Fibroblast of lung (primary cell): Measurements from ENCODE around the gene SNAP47. TPM values are rescaled to one million over a fixed set of nuclear protein-coding genes. Genes with fewer than 3 reads are reported as not detected.
A peak's percentile ranks its signal among the peaks of the same experiment; 100 is the strongest.

ENCODE experiments used
- DNase-seq, 2 donors: peaks; one replicate each; pipeline versions ENCODE4 v3.0.0 to v3.0.0-alpha.2; 2010; ENCODE audit warnings: low read depth in 2 of 2
- H2AFZ ChIP-seq: 2 replicates; pipeline ENCODE4 v1.5.1; 2012; ENCODE audit warnings: low read length, control low read depth, inconsistent platforms
- H3K27ac ChIP-seq: 2 replicates; pipeline ENCODE4 v1.5.1; 2011; ENCODE audit warnings: low read length, control low read depth; ENCODE audit not compliant: insufficient read depth
- H3K27me3 ChIP-seq: 2 replicates; pipeline ENCODE4 v1.5.1; 2011; ENCODE audit warnings: mild to moderate bottlenecking, low read length; ENCODE audit not compliant: control insufficient read depth, insufficient read depth
- H3K36me3 ChIP-seq: 2 replicates; pipeline ENCODE4 v1.5.1; 2011; ENCODE audit warnings: low read length; ENCODE audit not compliant: control insufficient read depth, insufficient read depth
- H3K4me1 ChIP-seq: 2 replicates; pipeline ENCODE4 v1.5.1; 2011; ENCODE audit warnings: low read length; ENCODE audit not compliant: control insufficient read depth, insufficient read depth; ENCODE audit errors: extremely low read depth
- H3K4me2 ChIP-seq: 2 replicates; pipeline ENCODE4 v1.5.1; 2011; ENCODE audit warnings: low read length, control low read depth; ENCODE audit not compliant: insufficient read depth; ENCODE audit errors: extremely low read depth
- H3K4me3 ChIP-seq, 4 experiments: fragments of 200-600 bp in 1 of 4; sonication (generic) in 1 of 4; replicated peaks in 1 of 4; 2 replicates each; pipeline ENCODE4 v1.5.1; 2011 to 2016; ENCODE audit warnings: low read length in 4 of 4, low read depth in 3 of 4, mild to moderate bottlenecking in 3 of 4, control low read depth in 2 of 4, inconsistent platforms in 1 of 4, mixed read lengths in 1 of 4; ENCODE audit not compliant: insufficient read depth in 1 of 4; ENCODE audit errors: control extremely low read depth in 1 of 4
- H3K79me2 ChIP-seq: 2 replicates; pipeline ENCODE4 v1.5.1; 2012; ENCODE audit warnings: mild to moderate bottlenecking, low read length, inconsistent platforms; ENCODE audit not compliant: control insufficient read depth, insufficient read depth
- H3K9ac ChIP-seq: 2 replicates; pipeline ENCODE4 v1.5.1; 2011; ENCODE audit warnings: mild to moderate bottlenecking, low read length, control low read depth; ENCODE audit not compliant: insufficient read depth
- H3K9me3 ChIP-seq: 2 replicates; pipeline ENCODE4 v1.5.1; 2012; ENCODE audit warnings: low read depth, low read length; ENCODE audit not compliant: control insufficient read depth, insufficient read depth
- H4K20me1 ChIP-seq: 2 replicates; pipeline ENCODE4 v1.5.1; 2011; ENCODE audit warnings: low read length; ENCODE audit not compliant: control insufficient read depth, insufficient read depth; ENCODE audit errors: extremely low read depth
- CTCF ChIP-seq, 2 donors: IDR thresholded peaks in 1 of 2; conservative IDR thresholded peaks in 1 of 2; 1 replicate in 1 of 2; 2 replicates in 1 of 2; pipeline ENCODE4 v1.5.1; 2011 to 2012; ENCODE audit warnings: low read length in 2 of 2, control low read depth in 1 of 2, inconsistent platforms in 1 of 2, low read depth in 1 of 2, mild to moderate bottlenecking in 1 of 2
- EZH2 ChIP-seq: IDR thresholded peaks from 2 replicates; pipeline ENCODE4 v1.5.1; 2012; ENCODE audit warnings: low read length, control low read depth, mild to moderate bottlenecking; ENCODE audit errors: missing control alignments
- polyA plus RNA-seq, 2 donors: library from polyadenylated mRNA; depleted of rRNA in 1 of 2; stranded (reverse) in 1 of 2; unstranded in 1 of 2; fragments of >200 nt; gene quantifications; 2 replicates each; pipeline ENCODE4 v1.2.1, GENCODE V29; 2011 to 2012; ENCODE audit warnings: missing spikeins in 1 of 2
- total RNA-seq: library from RNA; depleted of rRNA; stranded (reverse); fragments of >200 nt; gene quantifications from 2 replicates; pipeline ENCODE4 v1.2.1, GENCODE V29; 2014

SNAP47 gene
- total and polyA plus RNA-seq, 2 donors (not counting 1 experiment from before 2014, with no cell fraction given) = 32.4 to 66.9 TPM

GRCh38 chr1:227788271-227789083 lies 53.2 kb downstream of the SNAP47 start:
- H3K4me3 ChIP-seq = peak overlapping the region; percentile 32 to 77 (median 50)
- no peaks in the 10 kb centered on the region for H3K9me3 ChIP-seq
- H3K27ac ChIP-seq = no peak overlapping the region
- H3K27me3 ChIP-seq = no peaks in the 10 kb centered on the region
- peak overlapping the region; percentile 33 for H3K9ac ChIP-seq
- H3K79me2 ChIP-seq = no peaks in the 10 kb centered on the region
- H4K20me1 ChIP-seq = no peaks in the 10 kb centered on the region
- no peak for DNase-seq
- TF ChIP-seq CTCF (conservative IDR thresholded peaks at IDR 0.05 in 1 of 2, IDR thresholded peaks at IDR 0.05 in 1 of 2; ENCODE audit: low read depth in 1 of 2, low read length in 2 of 2) (no peak), EZH2 (no peak)
- H3K4me1 ChIP-seq = peaks cover 11% of the 10 kb centered on the region
- no peaks in the 10 kb centered on the region for H3K36me3 ChIP-seq
- H3K4me2 ChIP-seq = peak overlapping the region; percentile 70
- H2AFZ ChIP-seq = peak overlapping the region; percentile 43

GRCh38 chr1:227789084-227790033 lies 54.1 kb downstream of the SNAP47 start:
- H3K4me3 ChIP-seq = peak overlapping the region; percentile 32 to 77 (median 50)
- no peaks in the 10 kb centered on the region for H3K79me2 ChIP-seq
- no peak for DNase-seq

More at GRCh38 chr1:227789084-227790033, 54.1 kb downstream of the SNAP47 start:
- peak overlapping the region; percentile 70 for H3K4me2 ChIP-seq
- peak in 1 of 2 donors; percentile 15 for TF ChIP-seq CTCF (conservative IDR thresholded peaks at IDR 0.05 in 1 of 2, IDR thresholded peaks at IDR 0.05 in 1 of 2; ENCODE audit: low read depth in 1 of 2, low read length in 2 of 2)
- TF ChIP-seq EZH2 = no peak
- no peaks in the 10 kb centered on the region for H3K36me3 ChIP-seq
- H3K9ac ChIP-seq = no peak overlapping the region
- no peak overlapping the region for H2AFZ ChIP-seq
- no peaks in the 10 kb centered on the region for H4K20me1 ChIP-seq
- peaks cover 16% of the 10 kb centered on the region for H3K4me1 ChIP-seq
- H3K27me3 ChIP-seq = no peaks in the 10 kb centered on the region
- H3K27ac ChIP-seq = no peak overlapping the region
- H3K9me3 ChIP-seq = no peaks in the 10 kb centered on the region
